VCaP (cell line): ENCODE measurements around the gene ARMC9.
"Not testable (repeated sequence)": the region's sequence is repeated elsewhere in the genome, so short reads cannot be mapped to it uniquely, and the experiment has no call there.

Experiments used
- H3K27ac ChIP-seq: fragments of 450-650 bp; 2 replicates; pipeline ENCODE4 v1.5.1; 2017
- CTCF ChIP-seq: fragments of 450-650 bp; conservative IDR thresholded peaks from 2 replicates; pipeline ENCODE4 v1.5.1; 2017; ENCODE audit warnings: mild to moderate bottlenecking, moderate library complexity

ARMC9 gene

GRCh38 chr2:231246171-231246842 lies 47.9 kb downstream of the ARMC9 start:
- no peak for TF ChIP-seq CTCF
- no peak overlapping the region for H3K27ac ChIP-seq

GRCh38 chr2:231250146-231250545 lies 51.7 kb downstream of the ARMC9 start:
- no peak overlapping the region for H3K27ac ChIP-seq
- no peak for TF ChIP-seq CTCF

GRCh38 chr2:231250698-231251097 lies 52.3 kb downstream of the ARMC9 start:
- no peak overlapping the region for H3K27ac ChIP-seq
- TF ChIP-seq CTCF, result no peak

GRCh38 chr2:231253292-231253691 lies 54.9 kb downstream of the ARMC9 start:
- not testable (repeated sequence) for H3K27ac ChIP-seq

GRCh38 chr2:231256494-231256893 lies 58.1 kb downstream of the ARMC9 start:
- TF ChIP-seq CTCF, result no peak
- no peak overlapping the region for H3K27ac ChIP-seq

- no peak for TF ChIP-seq CTCF
Observed at GRCh38 chr2:231257763-231258162, 59.3 kb downstream of the ARMC9 start.

GRCh38 chr2:231258701-231259100 lies 60.3 kb downstream of the ARMC9 start:
- no peak for TF ChIP-seq CTCF
- H3K27ac ChIP-seq, result no peak overlapping the region

More at GRCh38 chr2:231257763-231258162, 59.3 kb downstream of the ARMC9 start:
- H3K27ac ChIP-seq, result no peak overlapping the region

GRCh38 chr2:231259104-231259503 lies 60.7 kb downstream of the ARMC9 start:
- no peak for TF ChIP-seq CTCF
- no peak overlapping the region for H3K27ac ChIP-seq
